ENCODE results near the gene PIM2.
A peak's percentile ranks its signal among the peaks of the same experiment; 100 is the strongest.

GRCh38 chrX:48945517-48946348, 26.9 kb upstream of the PIM2 start:
- TF ChIP-seq CTCF (IDR thresholded peaks at IDR 0.05; ENCODE audit: insufficient read depth, low read length, poor library complexity, severe bottlenecking) = peak; percentile 60
- no peak for TF ChIP-seq EZH2phosphoT487 (conservative IDR thresholded peaks at IDR 0.05; ENCODE audit: low read length)

All from SU-DHL-6 (cell line).